Fibroblast of skin of scalp (primary cell): ENCODE measurements around the gene KRT79.

Experiments
- DNase-seq: peaks from one replicate; pipeline ENCODE4 v3.0.0-alpha.2; 2013

The KRT79 gene

GRCh38 chr12:52788876-52789636, 45.1 kb downstream of the KRT79 start:
- no peak for DNase-seq

GRCh38 chr12:52788192-52788875, 45.8 kb downstream of the KRT79 start:
- DNase-seq: no peak

- DNase-seq: no peak
Measured at GRCh38 chr12:52787324-52788191, 46.6 kb downstream of the KRT79 start.

- no peak for DNase-seq
Measured at GRCh38 chr12:52784909-52785308, 49.2 kb downstream of the KRT79 start.

GRCh38 chr12:52783563-52784316, 50.4 kb downstream of the KRT79 start:
- DNase-seq: no peak

GRCh38 chr12:52782502-52782901, 51.6 kb downstream of the KRT79 start:
- no peak for DNase-seq

GRCh38 chr12:52781399-52782082, 52.6 kb downstream of the KRT79 start:
- DNase-seq: no peak

- no peak for DNase-seq
Measured at GRCh38 chr12:52779914-52780313, 54.2 kb downstream of the KRT79 start.

GRCh38 chr12:52778833-52779232, 55.3 kb downstream of the KRT79 start:
- DNase-seq: no peak

- no peak for DNase-seq
Measured at GRCh38 chr12:52777566-52777965, 56.5 kb downstream of the KRT79 start.

- no peak for DNase-seq
Measured at GRCh38 chr12:52776913-52777395, 57.2 kb downstream of the KRT79 start, which contains the start of gene KRT76. TSS of gene KRT76 (minus strand) at chr12:52777345. CDS start at chr12:52777291, 54 bp downstream.

GRCh38 chr12:52776435-52776834, 57.7 kb downstream of the KRT79 start:
- DNase-seq: no peak

GRCh38 chr12:52774629-52775250, 59.4 kb downstream of the KRT79 start:
- DNase-seq: no peak

- no peak for DNase-seq
Measured at GRCh38 chr12:52772772-52773171, 61.3 kb downstream of the KRT79 start.

- peak; percentile 9 for DNase-seq
Measured at GRCh38 chr12:52772188-52772587, 61.9 kb downstream of the KRT79 start.

- DNase-seq: no peak
Measured at GRCh38 chr12:52771505-52771904, 62.6 kb downstream of the KRT79 start.
